ENCODE results near the gene TTLL6. TPM values are rescaled to one million over a fixed set of nuclear protein-coding genes. Genes with fewer than 3 reads are reported as not detected.

Gene TTLL6
- total RNA-seq, 1 experiment from 2014 or later: 2.4 TPM

- Mint-ChIP-seq H3K27me3 (ENCODE audit: low read depth) (peaks cover 100% of the 10 kb centered on the region), H3K4me1 (peaks cover 24 to 29% of the 10 kb centered on the region in 2 experiments), H3K4me3 (no peak overlapping the region), H3K36me3 (ENCODE audit: insufficient read depth in 1 of 3, low read depth in 3 of 3) (no peaks in the 10 kb centered on the region), H3K9me3 (peaks cover 0 to 5% of the 10 kb centered on the region in 2 experiments; a peak in 2 of 5 replicates), H3K27ac (no peak overlapping the region)
- 0 out of 2 replicates have a peak, but pooled peaks cover 2% of the 10 kb centered on the region for H3K4me1 ChIP-seq (ENCODE audit: insufficient read depth, low read length)
- no peak for DNase-seq
- no peak overlapping the region for H2AFZ ChIP-seq (ENCODE audit: low read length)
- H3K23me2 ChIP-seq (ENCODE audit: insufficient read length, low read depth, low read length, poor library complexity, severe bottlenecking): peaks cover 8% of the 10 kb centered on the region
- no peak overlapping the region for H3K56ac ChIP-seq (ENCODE audit: insufficient read length, low read depth, low read length)
- H3K14ac ChIP-seq (ENCODE audit: insufficient read depth, low read length): no peak overlapping the region
- H2BK12ac ChIP-seq (ENCODE audit: insufficient read length, low read depth, low read length): no peak overlapping the region
- H3K9me3 ChIP-seq (ENCODE audit: control insufficient read depth, low read depth, low read length): no peaks in the 10 kb centered on the region
- H3K4me2 ChIP-seq (ENCODE audit: insufficient read depth, insufficient read length, low read length): no peak overlapping the region
- no peak overlapping the region for H2BK5ac ChIP-seq (ENCODE audit: insufficient read length, low read length)
- no peak overlapping the region for H2BK120ac ChIP-seq (ENCODE audit: low read depth, low read length, poor library complexity, severe bottlenecking)
- no peak overlapping the region for H3K18ac ChIP-seq (ENCODE audit: insufficient read length, low read depth, low read length)
- TF ChIP-seq CTCF (conservative IDR thresholded peaks at IDR 0.05): no peak
- H4K20me1 ChIP-seq (ENCODE audit: control insufficient read depth, insufficient read depth, insufficient read length): no peaks in the 10 kb centered on the region
- no peak overlapping the region for H4K5ac ChIP-seq (ENCODE audit: insufficient read length, low read depth, low read length)
- no peaks in the 10 kb centered on the region for H3K79me2 ChIP-seq (ENCODE audit: insufficient read depth, low read length)
- no peak overlapping the region for H3K27ac ChIP-seq (ENCODE audit: insufficient read length, low read depth, low read length)
- H4K91ac ChIP-seq (ENCODE audit: insufficient read length, low read depth, low read length): no peak overlapping the region
- H3K23ac ChIP-seq (ENCODE audit: insufficient read length, low read depth, low read length): no peak overlapping the region
- H4K8ac ChIP-seq (replicated peaks; ENCODE audit: insufficient read length, low read depth, low read length): no peak overlapping the region
- WGBS (ENCODE audit: extremely low coverage, insufficient read length, low lambda C conversion rate): no CpG with 5 or more reads among the region's 5 CpGs
- H3K79me1 ChIP-seq (ENCODE audit: insufficient read depth, low read depth, low read length, poor library complexity, severe bottlenecking): no peaks in the 10 kb centered on the region
- H2BK20ac ChIP-seq (ENCODE audit: low read depth, low read length, poor library complexity, severe bottlenecking): no peak overlapping the region
- no peak overlapping the region for H3K9ac ChIP-seq (ENCODE audit: extremely low read depth, insufficient read length, low read length)
- H3K4ac ChIP-seq (ENCODE audit: low read depth, low read length): no peak overlapping the region
- no peak overlapping the region for H3T11ph ChIP-seq (ENCODE audit: low read length)
- H2BK15ac ChIP-seq (ENCODE audit: low read depth, low read length): no peak overlapping the region
- peaks cover 41% of the 10 kb centered on the region for H3K27me3 ChIP-seq (ENCODE audit: insufficient read depth, low read length)
- no peak overlapping the region for H2AK5ac ChIP-seq (ENCODE audit: insufficient read length, low read length)
These were observed 101.3 kb downstream of the TTLL6 start for GRCh38 chr17:48715496-48716399.

Small RNAs within 50 kb of the gene (microRNA-seq; reads per million reads assigned to microRNA genes)
- not detected for gene MIR3185 (ENCODE audit: borderline microRNAs expressed)

Other genes with a start within 250 kb of the TTLL6 start
- gene HOXB4, start 238.9 kb downstream of the TTLL6 start, total RNA-seq (2021): not detected in 2 replicates
- not detected in 2 replicates for gene HOXB3, start 227.0 kb downstream of the TTLL6 start, total RNA-seq (2021)
- gene HOXB5, start 223.4 kb downstream of the TTLL6 start, total RNA-seq (2021): not detected in 2 replicates
- not detected in 2 replicates for gene HOXB6, start 212.2 kb downstream of the TTLL6 start, total RNA-seq (2021)
- gene HOXB7, start 206.2 kb downstream of the TTLL6 start, total RNA-seq (2021): not detected in 2 replicates
- gene HOXB8, start 201.9 kb downstream of the TTLL6 start, total RNA-seq (2021): not detected in 2 replicates
- not detected in 2 replicates for gene HOXB9, start 190.9 kb downstream of the TTLL6 start, total RNA-seq (2021)
- gene PRAC1, start 94.7 kb downstream of the TTLL6 start, total RNA-seq (2021): not detected in 2 replicates
- not detected in 2 replicates for gene PRAC2, start 94.0 kb downstream of the TTLL6 start, total RNA-seq (2021)
- gene HOXB13, start 88.5 kb downstream of the TTLL6 start, total RNA-seq (2021): not detected in 2 replicates
- gene CALCOCO2, start 13.8 kb upstream of the TTLL6 start, total RNA-seq (2021): 19.1 and 23.1 TPM in 2 replicates
- gene ATP5MC1, start 75.6 kb upstream of the TTLL6 start, total RNA-seq (2021): 84.7 and 91.5 TPM in 2 replicates
- gene UBE2Z, start 91.2 kb upstream of the TTLL6 start, total RNA-seq (2021): 78.0 and 80.0 TPM in 2 replicates
- gene SNF8, start 127.6 kb upstream of the TTLL6 start, total RNA-seq (2021): 129 and 139 TPM in 2 replicates
- gene GIP, start 151.4 kb upstream of the TTLL6 start, total RNA-seq (2021): not detected in 2 replicates
- gene IGF2BP1, start 180.2 kb upstream of the TTLL6 start, total RNA-seq (2021): 432 and 434 TPM in 2 replicates

Data from H9 (cell line).